HG03558 (cell line): Measurements from ENCODE around the gene PCDH12.

Experiments used
- ATAC-seq: cut with Tn5 transposase; IDR thresholded peaks from one replicate; pipeline ENCODE4 v1.9.1; 2021; ENCODE audit warnings: moderate number of reproducible peaks; ENCODE audit not compliant: unreplicated experiment; ENCODE audit errors: extremely low read depth

PCDH12 gene

GRCh38 chr5:141913560-141914198 lies 44.3 kb downstream of the PCDH12 start:
- no peak for ATAC-seq

GRCh38 chr5:141910271-141910673 lies 47.7 kb downstream of the PCDH12 start:
- no peak for ATAC-seq

GRCh38 chr5:141909212-141909611 lies 48.8 kb downstream of the PCDH12 start:
- ATAC-seq: no peak

- no peak for ATAC-seq
Observed at GRCh38 chr5:141908796-141909195, 49.2 kb downstream of the PCDH12 start.

- no peak for ATAC-seq
Observed at GRCh38 chr5:141906972-141907371, 51.0 kb downstream of the PCDH12 start.

- no peak for ATAC-seq
Observed at GRCh38 chr5:141906517-141906916, 51.5 kb downstream of the PCDH12 start.

- ATAC-seq: no peak
Observed at GRCh38 chr5:141904551-141904950, 53.5 kb downstream of the PCDH12 start.

- no peak for ATAC-seq
Observed at GRCh38 chr5:141903261-141903660, 54.7 kb downstream of the PCDH12 start.

GRCh38 chr5:141902015-141902814 lies 55.8 kb downstream of the PCDH12 start:
- ATAC-seq: no peak

- no peak for ATAC-seq
Observed at GRCh38 chr5:141898448-141899049, 59.5 kb downstream of the PCDH12 start.

- ATAC-seq: no peak
Observed at GRCh38 chr5:141897425-141897824, 60.6 kb downstream of the PCDH12 start.
